Measurements from ENCODE around the gene OR10A5.

DNA sequence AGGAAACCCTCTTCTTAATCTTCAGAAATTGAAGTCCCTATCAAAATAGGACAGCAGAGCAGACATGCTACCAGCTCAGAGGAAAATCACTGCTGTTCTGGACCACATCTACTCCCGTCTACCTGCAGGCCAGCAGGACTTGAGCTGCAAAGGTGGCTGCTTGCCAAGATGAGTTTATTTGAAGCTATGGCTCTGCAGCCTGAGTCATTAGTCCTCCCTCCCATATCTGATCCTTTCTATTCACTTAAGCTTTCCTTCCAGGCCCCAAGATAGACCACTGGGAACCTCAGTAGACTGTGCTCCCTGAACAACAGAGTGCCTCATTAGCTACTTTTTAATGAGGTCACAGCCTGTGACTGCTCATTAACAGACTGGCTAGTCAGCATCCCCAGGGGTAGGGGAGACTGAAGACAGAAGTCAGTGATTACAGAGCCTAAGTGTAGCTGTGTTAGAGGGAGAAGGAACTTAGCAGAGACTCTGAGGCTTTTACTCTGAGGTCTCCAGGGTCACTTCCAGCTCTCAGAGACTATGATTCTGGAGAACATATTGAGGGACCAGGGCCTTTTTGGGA lies 10.6 kb downstream of the OR10A5 start:
- TF ChIP-seq, protein P1, sequence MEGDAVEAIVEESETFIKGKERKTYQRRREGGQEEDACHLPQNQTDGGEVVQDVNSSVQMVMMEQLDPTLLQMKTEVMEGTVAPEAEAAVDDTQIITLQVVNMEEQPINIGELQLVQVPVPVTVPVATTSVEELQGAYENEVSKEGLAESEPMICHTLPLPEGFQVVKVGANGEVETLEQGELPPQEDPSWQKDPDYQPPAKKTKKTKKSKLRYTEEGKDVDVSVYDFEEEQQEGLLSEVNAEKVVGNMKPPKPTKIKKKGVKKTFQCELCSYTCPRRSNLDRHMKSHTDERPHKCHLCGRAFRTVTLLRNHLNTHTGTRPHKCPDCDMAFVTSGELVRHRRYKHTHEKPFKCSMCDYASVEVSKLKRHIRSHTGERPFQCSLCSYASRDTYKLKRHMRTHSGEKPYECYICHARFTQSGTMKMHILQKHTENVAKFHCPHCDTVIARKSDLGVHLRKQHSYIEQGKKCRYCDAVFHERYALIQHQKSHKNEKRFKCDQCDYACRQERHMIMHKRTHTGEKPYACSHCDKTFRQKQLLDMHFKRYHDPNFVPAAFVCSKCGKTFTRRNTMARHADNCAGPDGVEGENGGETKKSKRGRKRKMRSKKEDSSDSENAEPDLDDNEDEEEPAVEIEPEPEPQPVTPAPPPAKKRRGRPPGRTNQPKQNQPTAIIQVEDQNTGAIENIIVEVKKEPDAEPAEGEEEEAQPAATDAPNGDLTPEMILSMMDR (IDR thresholded peaks at IDR 0.05), result no peak
- no peak for TF ChIP-seq POLR2A (IDR thresholded peaks at IDR 0.05)
